ENCODE data around the gene BACH2.
"Not testable (repeated sequence)": the region's sequence is repeated elsewhere in the genome, so short reads cannot be mapped to it uniquely, and the experiment has no call there.

The BACH2 gene

DNA sequence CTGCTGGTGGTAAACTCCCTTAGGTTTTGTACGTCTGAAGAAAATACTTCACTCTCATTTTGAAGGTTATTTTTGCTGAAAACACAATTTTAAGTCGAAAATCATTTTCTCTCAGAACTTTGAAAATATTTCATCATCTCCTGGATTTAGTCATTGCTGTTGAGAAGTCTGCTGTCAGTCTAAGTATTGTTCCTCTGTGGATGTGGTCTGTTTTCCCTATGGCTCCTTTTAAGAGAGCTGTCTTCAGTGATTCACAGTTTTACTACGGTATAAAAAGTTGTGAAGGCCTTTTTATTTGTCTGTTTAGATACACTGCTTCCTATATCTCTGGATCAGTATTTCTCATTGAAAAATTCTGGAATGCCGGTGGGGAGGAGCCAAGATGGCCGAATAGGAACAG lies 243.0 kb downstream of the BACH2 start:
- DNase-seq = no peak

DNA sequence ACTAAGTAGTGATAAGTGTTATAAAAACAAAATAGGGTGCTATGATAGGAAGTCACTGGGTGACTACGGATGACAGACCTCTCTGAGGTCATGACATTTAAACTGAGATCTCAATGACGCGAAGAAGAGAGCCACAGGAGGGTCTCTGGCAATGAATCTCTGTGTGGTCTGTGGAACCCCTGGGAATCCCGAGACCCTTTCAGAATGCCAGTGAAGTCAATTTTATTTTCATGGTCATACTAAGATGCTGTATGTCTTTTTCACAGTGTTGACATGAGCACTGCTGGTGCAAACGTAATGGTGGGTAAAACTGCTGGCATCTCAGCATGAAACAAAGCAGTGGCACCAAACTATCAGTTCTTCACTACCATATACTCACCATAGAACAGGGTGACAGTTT lies 247.3 kb downstream of the BACH2 start:
- no peak for DNase-seq

GRCh38 chr6:90048206-90048967 lies 248.3 kb downstream of the BACH2 start:
- no peak for DNase-seq

GRCh38 chr6:90045535-90045934 lies 251.1 kb downstream of the BACH2 start:
- DNase-seq = no peak

DNA sequence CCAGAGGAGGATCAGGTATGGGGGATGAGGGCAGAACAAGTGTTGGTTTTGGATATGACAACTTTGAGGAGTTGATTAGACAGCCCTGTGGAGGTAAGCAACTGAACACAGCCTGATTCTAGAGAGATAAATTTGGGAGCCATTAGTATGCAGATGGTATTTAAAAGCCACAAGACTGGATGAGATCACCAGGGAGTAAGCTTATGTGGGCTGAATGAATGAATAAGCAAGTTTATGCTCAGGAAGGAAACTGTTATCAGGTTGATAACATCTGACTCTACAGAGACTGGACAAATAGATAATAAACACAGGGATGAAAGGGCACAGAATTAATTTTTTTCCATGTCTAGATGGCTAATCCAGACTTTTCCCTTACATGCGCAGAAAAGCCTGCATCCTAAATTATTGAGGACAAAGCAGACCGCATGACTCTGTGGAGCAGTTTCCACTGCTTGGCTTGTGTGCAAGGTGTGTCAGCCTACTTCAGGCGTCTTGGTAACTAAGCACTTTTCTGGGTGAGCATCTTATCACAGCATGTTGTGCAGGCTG lies 251.7 kb downstream of the BACH2 start:
- no peak for DNase-seq

DNA sequence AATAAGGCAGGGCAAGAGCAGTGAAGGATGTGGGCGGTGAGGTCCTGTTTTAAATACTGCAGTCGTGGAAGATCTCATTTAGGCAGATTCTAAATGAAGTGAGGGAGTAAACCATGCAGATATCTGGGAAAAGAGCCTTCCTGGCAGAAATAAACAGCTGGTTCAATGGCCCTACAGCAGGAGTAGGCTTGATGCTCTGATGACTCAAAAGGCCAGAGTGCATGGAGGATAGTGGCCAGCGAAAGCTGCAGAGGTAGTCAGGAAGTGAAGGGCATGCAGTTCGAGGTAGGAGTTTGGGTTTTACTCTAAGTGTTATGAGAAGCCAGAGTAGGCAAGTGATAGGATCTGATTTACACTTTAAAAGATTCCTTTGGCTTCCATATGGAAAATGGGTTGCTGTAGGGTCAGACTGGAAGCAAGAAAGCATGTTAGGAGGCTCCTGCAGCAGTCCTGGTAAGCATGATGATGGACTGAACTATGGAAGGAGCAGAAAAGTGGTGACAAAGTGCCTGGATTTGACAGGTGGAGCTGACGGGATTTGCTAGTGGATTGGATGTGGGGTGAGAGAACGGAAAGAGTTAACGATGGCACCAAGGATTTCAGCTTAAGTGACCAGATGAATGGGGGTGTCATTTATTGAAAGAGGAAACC lies 252.3 kb downstream of the BACH2 start:
- DNase-seq = no peak

- DNase-seq = no peak
These were observed 255.7 kb downstream of the BACH2 start for GRCh38 chr6:90040931-90041330.

GRCh38 chr6:90039911-90040310 lies 256.7 kb downstream of the BACH2 start:
- DNase-seq = no peak

DNA sequence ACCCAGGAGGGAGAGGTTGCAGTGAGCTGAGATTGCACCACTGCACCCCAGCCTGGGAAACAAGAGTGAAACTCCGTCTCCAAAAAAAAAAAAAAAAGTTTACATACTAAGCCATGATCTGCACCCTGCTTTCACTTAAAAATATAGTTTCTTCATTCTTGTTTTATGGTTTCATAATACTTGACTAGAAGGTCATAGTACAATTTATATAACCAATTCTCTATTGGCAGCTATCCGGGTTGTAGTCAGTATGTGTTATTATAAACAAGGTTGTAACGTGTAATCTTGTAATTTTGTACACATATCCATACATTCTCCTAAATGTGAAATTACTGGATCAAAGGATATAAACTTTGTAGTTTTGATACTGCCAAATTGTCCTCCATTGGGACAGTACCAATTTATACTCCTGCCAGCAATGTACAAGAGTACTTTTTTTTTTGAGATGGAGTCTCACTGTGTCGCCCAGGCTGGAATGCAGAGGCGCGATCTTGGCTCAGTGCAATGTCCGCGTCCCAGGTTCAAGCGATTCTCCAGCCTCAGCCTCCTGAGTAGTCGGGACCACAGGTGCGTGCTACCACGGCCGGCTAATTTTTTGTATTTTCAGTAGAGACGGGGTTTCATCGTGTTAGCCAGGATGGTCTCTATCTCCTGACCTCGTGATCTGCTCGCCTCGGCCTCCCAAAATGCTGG lies 257.5 kb downstream of the BACH2 start:
- DNase-seq = no peak

- DNase-seq = no peak
These were observed 259.7 kb downstream of the BACH2 start for GRCh38 chr6:90036963-90037362.

DNA sequence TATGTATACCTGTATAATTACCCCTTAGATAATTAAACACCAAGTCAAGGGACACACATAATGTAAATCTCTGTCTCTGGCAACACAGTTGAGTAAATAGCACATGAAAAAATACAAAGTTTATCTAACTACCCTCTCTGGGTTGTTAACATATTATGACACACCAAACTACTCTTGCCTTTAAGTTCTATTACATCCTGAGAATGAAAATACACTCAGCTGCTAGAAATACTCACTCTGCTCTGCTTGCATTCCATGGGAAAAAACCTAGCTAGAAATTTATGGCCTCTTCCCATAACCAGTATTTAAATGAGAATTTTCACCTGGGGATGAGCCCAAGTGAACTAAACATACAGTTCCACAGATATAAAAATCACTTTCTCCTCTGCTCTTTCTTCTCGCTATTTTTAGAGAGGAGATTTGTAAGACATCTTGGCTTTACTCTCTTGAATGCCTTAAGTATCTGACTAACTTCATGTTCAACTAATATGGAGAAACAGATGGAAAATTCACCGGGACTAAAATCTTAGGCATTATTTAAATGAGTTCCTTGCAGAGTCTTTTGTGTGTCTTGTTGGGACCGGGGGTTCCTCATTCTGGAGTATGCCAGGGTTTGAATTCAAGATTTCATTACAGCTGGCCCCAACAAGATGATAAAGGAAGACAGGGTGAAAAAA lies 261.5 kb downstream of the BACH2 start:
- DNase-seq = no peak

- no peak for DNase-seq
These were observed 262.8 kb downstream of the BACH2 start for GRCh38 chr6:90033746-90034271.

DNA sequence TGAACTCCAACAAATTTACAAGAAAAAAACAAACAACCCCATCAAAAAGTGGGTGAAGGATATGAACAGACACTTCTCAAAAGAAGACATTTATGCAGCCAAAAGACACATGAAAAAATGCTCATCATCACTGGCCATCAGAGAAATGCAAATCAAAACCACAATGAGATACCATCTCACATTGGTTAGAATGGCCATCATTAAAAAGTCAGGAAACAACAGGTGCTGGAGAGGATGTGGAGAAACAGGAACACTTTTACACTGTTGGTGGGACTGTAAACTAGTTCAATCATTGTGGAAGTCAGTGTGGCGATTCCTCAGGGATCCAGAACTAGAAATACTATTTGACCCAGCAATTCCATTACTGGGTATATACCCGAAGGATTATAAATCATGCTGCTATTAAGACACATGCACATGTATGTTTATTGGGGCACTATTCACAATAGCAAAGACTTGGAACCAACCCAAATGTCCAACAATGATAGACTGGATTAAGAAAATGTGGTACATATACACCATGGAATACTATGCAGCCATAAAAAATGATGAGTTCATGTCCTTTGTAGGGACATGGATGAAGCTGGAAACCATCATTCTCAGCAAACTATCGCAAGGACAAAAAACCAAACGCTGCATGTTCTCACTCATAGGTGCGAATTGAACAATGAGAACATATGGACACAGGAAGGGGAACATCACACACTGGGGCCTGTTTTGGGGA lies 264.0 kb downstream of the BACH2 start:
- DNase-seq = not testable (repeated sequence)

GRCh38 chr6:90028995-90029635 lies 267.5 kb downstream of the BACH2 start:
- no peak for DNase-seq

DNA sequence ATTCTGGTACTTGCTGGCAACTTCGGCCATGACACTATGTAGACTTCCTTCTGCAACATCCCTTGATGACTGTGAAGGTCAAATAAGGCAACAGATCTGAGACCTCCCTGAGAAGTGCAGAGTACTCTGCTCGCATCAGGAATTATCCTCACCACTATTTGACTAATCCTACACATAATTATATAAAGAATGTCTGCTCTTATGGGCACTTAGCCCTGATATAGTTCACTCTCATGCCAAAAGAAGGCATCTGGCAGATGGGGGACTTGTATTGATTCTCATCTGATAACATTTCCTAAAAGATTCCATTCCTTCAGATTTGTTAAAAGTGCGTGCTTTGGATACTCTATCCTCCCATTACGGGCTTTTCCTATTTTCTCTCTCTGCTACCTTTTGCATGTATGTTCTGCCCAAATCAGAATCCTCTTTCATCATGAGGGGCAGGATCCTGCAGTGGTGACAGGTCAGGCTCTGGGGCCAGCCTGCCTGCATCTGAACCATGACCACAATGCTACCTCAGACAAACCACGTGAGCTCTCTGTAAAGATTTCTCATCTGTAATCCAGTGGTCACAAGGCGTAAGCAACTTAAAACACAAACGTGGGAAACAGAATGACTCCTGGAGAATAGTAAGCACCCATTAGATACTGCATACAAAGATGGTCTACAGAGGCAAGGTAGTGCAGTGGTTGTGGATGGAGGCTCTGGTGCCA lies 268.4 kb downstream of the BACH2 start:
- no peak for DNase-seq

DNA sequence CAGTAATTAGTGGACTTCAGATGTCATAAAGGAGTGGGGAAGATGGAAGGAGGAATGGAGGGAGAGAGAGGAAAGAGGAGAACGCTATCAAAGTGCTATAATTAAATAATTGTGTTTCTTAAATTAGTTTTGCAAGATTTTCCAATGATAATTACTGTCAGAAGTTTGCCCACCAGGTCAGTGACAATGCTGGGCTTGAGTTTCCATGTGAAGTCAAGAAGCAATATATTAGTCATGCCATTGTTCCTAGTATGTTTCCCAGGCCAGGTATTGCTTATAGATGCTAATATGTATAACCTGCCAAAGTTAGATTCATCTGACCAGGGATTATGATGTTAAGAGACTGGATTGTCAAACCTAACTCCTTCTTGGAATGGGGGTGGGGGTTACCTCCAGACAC lies 270.4 kb downstream of the BACH2 start:
- DNase-seq = no peak

DNA sequence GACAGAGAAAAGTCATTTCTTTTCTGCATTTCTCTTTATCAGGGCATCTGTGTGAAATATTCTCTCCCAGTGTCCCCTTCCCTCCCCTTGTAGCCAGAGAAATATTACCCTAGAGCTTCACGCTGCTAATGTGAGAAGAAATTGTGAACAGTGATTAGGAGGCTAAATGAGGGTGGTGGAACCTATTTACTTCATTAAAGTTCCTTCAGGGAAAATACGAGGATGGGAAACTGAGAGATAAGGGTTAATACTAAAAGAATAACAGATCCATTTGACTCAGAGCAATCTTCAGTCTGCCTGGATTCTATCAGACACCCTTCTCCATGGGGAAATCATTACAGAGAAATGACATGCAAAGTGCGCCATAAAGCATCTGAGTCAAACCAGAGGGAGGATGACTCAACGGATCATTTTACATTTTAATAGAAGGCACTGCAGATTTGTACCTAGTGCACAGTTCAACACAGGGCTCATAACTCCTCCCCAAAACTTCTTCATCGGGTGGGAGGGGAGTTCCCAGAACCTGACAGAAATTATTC lies 271.1 kb downstream of the BACH2 start:
- DNase-seq = no peak

DNA sequence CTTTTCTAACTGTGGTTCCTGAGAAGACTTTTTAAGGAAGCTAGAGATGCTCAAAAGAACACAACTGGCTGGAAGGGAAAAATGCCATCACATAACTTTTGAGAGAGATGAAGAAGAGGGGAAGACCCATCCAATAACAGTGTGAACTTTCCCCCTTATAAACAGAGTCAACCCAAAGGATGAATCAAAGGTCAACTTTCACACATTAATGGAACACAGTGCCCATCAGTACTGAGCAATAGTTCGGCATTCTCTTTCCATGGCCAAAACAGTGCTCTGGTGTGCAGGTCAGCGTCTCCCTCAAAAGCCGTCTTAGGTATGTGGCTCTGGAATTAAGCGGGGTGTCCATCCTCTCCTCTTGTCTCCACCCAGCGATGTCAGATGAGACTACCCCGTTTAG lies 272.0 kb downstream of the BACH2 start:
- no peak for DNase-seq

DNA sequence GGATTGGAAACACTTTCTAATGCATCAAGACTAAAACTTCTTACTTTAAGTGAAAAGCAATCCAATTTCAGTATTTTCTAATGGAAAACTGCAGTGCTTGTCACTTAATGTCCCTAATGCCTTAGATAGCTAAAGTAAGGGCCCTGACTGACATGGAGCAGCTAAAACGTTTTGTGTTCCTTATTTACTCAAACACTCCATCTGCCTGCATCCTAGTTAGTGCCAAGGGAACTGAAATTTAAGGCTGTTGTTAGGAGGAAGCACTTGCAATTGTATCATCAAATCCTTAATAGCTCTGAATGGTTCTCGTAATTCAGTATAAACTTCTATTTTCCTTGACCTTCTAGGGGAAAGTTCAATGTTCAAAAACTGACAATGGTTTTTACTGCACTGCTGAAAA lies 274.9 kb downstream of the BACH2 start:
- peak; percentile 1 for DNase-seq

DNA sequence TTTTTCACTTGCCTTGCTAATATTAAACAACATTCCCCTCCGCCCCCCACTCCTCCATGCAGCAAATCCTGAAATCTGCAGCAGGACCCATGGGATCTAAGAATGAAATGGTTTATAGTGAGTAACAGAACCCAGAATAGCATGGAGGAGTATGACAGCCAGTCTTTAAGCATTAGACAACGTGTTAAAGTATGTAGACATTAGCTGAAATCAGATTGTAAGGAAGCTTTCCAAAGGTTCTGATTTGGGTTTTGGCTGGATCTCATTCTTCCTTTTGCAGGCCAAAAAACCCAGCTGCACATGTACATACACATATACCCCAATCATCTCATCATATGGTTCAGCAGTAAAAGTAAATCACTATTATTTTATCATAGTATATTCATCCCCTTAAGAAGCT lies 275.9 kb downstream of the BACH2 start:
- no peak for DNase-seq

DNA sequence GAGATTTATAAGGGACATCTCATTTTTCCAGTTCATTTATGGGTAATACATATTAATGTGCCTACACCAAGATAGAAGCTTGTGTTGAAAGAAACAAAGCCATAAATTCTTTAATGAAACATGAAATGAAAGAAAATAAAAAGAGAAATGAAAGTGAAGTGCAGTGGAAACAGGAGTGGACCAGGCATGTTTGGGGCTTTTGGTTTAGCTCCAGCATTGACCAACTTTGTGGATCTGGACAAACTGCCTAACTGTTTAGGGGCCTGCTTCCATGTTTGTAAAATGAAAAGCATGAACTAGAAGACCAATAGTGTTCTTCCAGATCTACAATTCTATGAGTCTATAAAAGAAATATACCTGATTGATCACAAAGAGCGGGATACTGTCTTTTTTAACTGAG lies 277.4 kb downstream of the BACH2 start:
- no peak for DNase-seq
